H9 (cell line): ENCODE results near the gene ATAD3B. TPM values are rescaled to one million over a fixed set of nuclear protein-coding genes. Genes with fewer than 3 reads are reported as not detected.
A peak's percentile ranks its signal among the peaks of the same experiment; 100 is the strongest.

Experiments
- DNase-seq: peaks from one replicate; pipeline ENCODE4 v3.0.0-alpha.2; 2017
- H2AFZ ChIP-seq: one replicate; pipeline ENCODE4 v1.6.1; 2013; ENCODE audit warnings: mild to moderate bottlenecking, low read length, control low read depth, moderate library complexity
- H2AK5ac ChIP-seq: 2 replicates; pipeline ENCODE4 v1.6.1; 2013; ENCODE audit warnings: low read length, control low read depth, mixed read lengths; ENCODE audit not compliant: insufficient read length
- H2BK120ac ChIP-seq: one replicate; pipeline ENCODE4 v1.6.1; 2013; ENCODE audit warnings: low read depth, mild to moderate bottlenecking, low read length, control low read depth, inconsistent platforms; ENCODE audit not compliant: poor library complexity, severe bottlenecking
- H2BK12ac ChIP-seq: 2 replicates; pipeline ENCODE4 v1.6.1; 2013; ENCODE audit warnings: low read length, control low read depth, mixed read lengths, low read depth; ENCODE audit not compliant: insufficient read length
- H2BK15ac ChIP-seq: 2 replicates; pipeline ENCODE4 v1.6.1; 2013; ENCODE audit warnings: low read depth, low read length, control low read depth
- H2BK20ac ChIP-seq: one replicate; pipeline ENCODE4 v1.6.1; 2013; ENCODE audit warnings: low read depth, mild to moderate bottlenecking, low read length, control low read depth, inconsistent platforms; ENCODE audit not compliant: poor library complexity, severe bottlenecking
- H2BK5ac ChIP-seq: 2 replicates; pipeline ENCODE4 v1.6.1; 2013; ENCODE audit warnings: low read length, control low read depth, mixed read lengths; ENCODE audit not compliant: insufficient read length
- H3K14ac ChIP-seq: 2 replicates; pipeline ENCODE4 v1.6.1; 2013; ENCODE audit warnings: low read length, control low read depth; ENCODE audit not compliant: insufficient read depth
- H3K18ac ChIP-seq: 2 replicates; pipeline ENCODE4 v1.6.1; 2013; ENCODE audit warnings: low read depth, mild to moderate bottlenecking, mixed read lengths, low read length, control low read depth; ENCODE audit not compliant: insufficient read length
- H3K23ac ChIP-seq: 2 replicates; pipeline ENCODE4 v1.6.1; 2013; ENCODE audit warnings: low read length, control low read depth, mixed read lengths, low read depth; ENCODE audit not compliant: insufficient read length
- H3K23me2 ChIP-seq: 2 replicates; pipeline ENCODE4 v1.6.1; 2013; ENCODE audit warnings: low read depth, mild to moderate bottlenecking, mixed read lengths, low read length, control low read depth; ENCODE audit not compliant: insufficient read length, poor library complexity, severe bottlenecking
- H3K27ac ChIP-seq: 2 replicates; pipeline ENCODE4 v1.5.1; 2013; ENCODE audit warnings: low read length, control low read depth, mixed read lengths, low read depth; ENCODE audit not compliant: insufficient read length
- H3K27me3 ChIP-seq: 2 replicates; pipeline ENCODE4 v1.6.1; 2013; ENCODE audit warnings: low read length, control low read depth, inconsistent platforms; ENCODE audit not compliant: insufficient read depth
- H3K4ac ChIP-seq: 2 replicates; pipeline ENCODE4 v1.6.1; 2013; ENCODE audit warnings: low read depth, mild to moderate bottlenecking, control low read depth, inconsistent platforms, low read length, moderate library complexity
- H3K4me1 ChIP-seq: 2 replicates; pipeline ENCODE4 v1.6.1; 2013; ENCODE audit warnings: low read length, control low read depth, inconsistent platforms; ENCODE audit not compliant: insufficient read depth
- H3K4me2 ChIP-seq: 2 replicates; pipeline ENCODE4 v1.6.1; 2013; ENCODE audit warnings: low read length, control low read depth, mixed read lengths; ENCODE audit not compliant: insufficient read length, insufficient read depth
- H3K56ac ChIP-seq: 2 replicates; pipeline ENCODE4 v1.6.1; 2013; ENCODE audit warnings: low read depth, mild to moderate bottlenecking, mixed read lengths, low read length, control low read depth; ENCODE audit not compliant: insufficient read length
- H3K79me1 ChIP-seq: 2 replicates; pipeline ENCODE4 v1.6.1; 2013; ENCODE audit warnings: low read depth, mild to moderate bottlenecking, moderate library complexity, low read length, control low read depth, inconsistent platforms; ENCODE audit not compliant: insufficient read depth, poor library complexity, severe bottlenecking
- H3K79me2 ChIP-seq: 2 replicates; pipeline ENCODE4 v1.6.1; 2013; ENCODE audit warnings: low read length, control low read depth, inconsistent platforms; ENCODE audit not compliant: insufficient read depth
- H3K9ac ChIP-seq: 2 replicates; pipeline ENCODE4 v1.6.1; 2013; ENCODE audit warnings: low read length, control low read depth, mixed read lengths; ENCODE audit not compliant: insufficient read length; ENCODE audit errors: extremely low read depth
- H3K9me3 ChIP-seq: one replicate; pipeline ENCODE4 v1.6.1; 2013; ENCODE audit warnings: low read depth, low read length, inconsistent platforms; ENCODE audit not compliant: control insufficient read depth
- H3T11ph ChIP-seq: one replicate; pipeline ENCODE4 v1.6.1; 2013; ENCODE audit warnings: mild to moderate bottlenecking, low read length, control low read depth, inconsistent platforms
- H4K20me1 ChIP-seq: one replicate; pipeline ENCODE4 v1.6.1; 2013; ENCODE audit not compliant: control insufficient read depth, insufficient read length, insufficient read depth
- H4K5ac ChIP-seq: 2 replicates; pipeline ENCODE4 v1.6.1; 2013; ENCODE audit warnings: low read depth, mild to moderate bottlenecking, mixed read lengths, low read length, control low read depth; ENCODE audit not compliant: insufficient read length
- H4K8ac ChIP-seq: replicated peaks from 2 replicates; pipeline ENCODE4 v1.6.1; 2013; ENCODE audit warnings: low read length, control low read depth, mixed read lengths, low read depth; ENCODE audit not compliant: insufficient read length
- H4K91ac ChIP-seq: 2 replicates; pipeline ENCODE4 v1.6.1; 2013; ENCODE audit warnings: low read depth, mild to moderate bottlenecking, moderate library complexity, mixed read lengths, low read length, control low read depth; ENCODE audit not compliant: insufficient read length
- H3K27ac Mint-ChIP-seq, 3 experiments: 2 replicates in 2 of 3; 3 replicates in 1 of 3; pipeline ENCODE4 v1.8.0; 2020 to 2021; ENCODE audit warnings: mixed read lengths in 3 of 3, mild to moderate bottlenecking in 1 of 3, moderate library complexity in 1 of 3
- H3K27me3 Mint-ChIP-seq: 2 replicates; pipeline ENCODE4 v1.8.0; 2021; ENCODE audit warnings: low read depth, mild to moderate bottlenecking, moderate library complexity, mixed read lengths
- H3K36me3 Mint-ChIP-seq, 3 experiments: 2 replicates in 2 of 3; 3 replicates in 1 of 3; pipeline ENCODE4 v1.8.0; 2020 to 2021; ENCODE audit warnings: low read depth in 3 of 3, mixed read lengths in 3 of 3; ENCODE audit not compliant: insufficient read depth in 1 of 3
- H3K4me1 Mint-ChIP-seq, 2 experiments: 2 replicates each; pipeline ENCODE4 v1.8.0; 2020; ENCODE audit warnings: mixed read lengths in 2 of 2
- H3K4me3 Mint-ChIP-seq, 2 experiments: 2 replicates in 1 of 2; 3 replicates in 1 of 2; pipeline ENCODE4 v1.8.0; 2020 to 2021; ENCODE audit warnings: mild to moderate bottlenecking in 2 of 2, mixed read lengths in 2 of 2, moderate library complexity in 1 of 2
- H3K9me3 Mint-ChIP-seq, 2 experiments: 2 replicates in 1 of 2; 3 replicates in 1 of 2; pipeline ENCODE4 v1.8.0; 2020; ENCODE audit warnings: mild to moderate bottlenecking in 2 of 2, mixed read lengths in 2 of 2, moderate library complexity in 1 of 2
- WGBS: extraction: QIAGEN DNeasy Blood & Tissue Kit; methylation state at CpG from one replicate; pipeline ENCODE4 v1.1.7; 2013; ENCODE audit warnings: missing lambda C conversion rate, low lambda C conversion rate, mixed read lengths; ENCODE audit not compliant: insufficient read length; ENCODE audit errors: extremely low coverage; 5-methylcytosine and 5-hydroxymethylcytosine counted together
- total RNA-seq: library from RNA; stranded (reverse); gene quantifications from 2 replicates; pipeline ENCODE4 v1.2.1, GENCODE V29; 2021
- TF ChIP-seq, protein P1 (sequence below): fragments of 200-600 bp; sonication (generic); conservative IDR thresholded peaks from 3 replicates; pipeline ENCODE4 v1.8.0; 2021; ENCODE audit warnings: antibody characterized with exemption, mild to moderate bottlenecking

ATAD3B gene
- total RNA-seq, 1 experiment from 2014 or later: 78.6 TPM

DNA sequence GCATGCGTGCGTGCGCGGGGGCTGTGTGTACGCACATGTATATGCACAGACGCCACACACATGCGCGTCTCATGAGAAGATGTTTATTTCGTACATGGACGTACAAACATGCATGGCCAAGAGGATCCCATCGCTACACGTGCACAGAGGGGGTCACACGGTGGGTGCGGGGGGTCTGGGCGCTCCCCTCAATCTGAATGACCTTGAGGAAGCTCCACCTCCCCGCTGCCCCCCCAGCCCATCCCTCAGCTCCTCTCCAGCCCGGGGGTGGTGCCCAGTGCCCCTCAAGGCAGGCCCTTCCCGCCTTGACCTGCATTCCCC lies 67.4 kb downstream of the ATAD3B start:
- H4K8ac ChIP-seq: no peak overlapping the region
- H3K27me3 Mint-ChIP-seq: no peaks in the 10 kb centered on the region
- no peak overlapping the region for H3T11ph ChIP-seq
- H3K18ac ChIP-seq: no peak overlapping the region
- H2BK12ac ChIP-seq: no peak overlapping the region
- no peaks in the 10 kb centered on the region for H3K79me1 ChIP-seq
- no peak overlapping the region for H2BK15ac ChIP-seq
- H4K5ac ChIP-seq: no peak overlapping the region
- no peak overlapping the region for H3K56ac ChIP-seq
- H3K9me3 ChIP-seq: no peaks in the 10 kb centered on the region
- peaks cover 0 to 28% (median 24%) of the 10 kb centered on the region in 3 experiments; a peak in 6 of 7 replicates for H3K36me3 Mint-ChIP-seq
- peaks cover 0 to 4% of the 10 kb centered on the region in 2 experiments; a peak in 2 of 4 replicates for H3K4me1 Mint-ChIP-seq
- no CpG with 5 or more reads among the region's 18 CpGs for WGBS
- peaks cover 7% of the 10 kb centered on the region for H3K23me2 ChIP-seq
- no peaks in the 10 kb centered on the region for H4K20me1 ChIP-seq
- H3K4me2 ChIP-seq: peak overlapping the region; percentile 70
- H2AFZ ChIP-seq: no peak overlapping the region
- H2BK120ac ChIP-seq: no peak overlapping the region
- H2BK20ac ChIP-seq: no peak overlapping the region
- H3K4me1 ChIP-seq: no peaks in the 10 kb centered on the region
- no peak overlapping the region for H3K23ac ChIP-seq
- H4K91ac ChIP-seq: no peak overlapping the region
- H3K9me3 Mint-ChIP-seq: no peaks in the 10 kb centered on the region; a peak in 1 of 5 replicates
- H3K27me3 ChIP-seq: no peaks in the 10 kb centered on the region
- H2AK5ac ChIP-seq: no peak overlapping the region
- H3K79me2 ChIP-seq: no peaks in the 10 kb centered on the region
- no peak overlapping the region for H3K14ac ChIP-seq
- peak overlapping the region; percentile 72 to 85 for H3K4me3 Mint-ChIP-seq
- no peak overlapping the region for H2BK5ac ChIP-seq
- H3K27ac ChIP-seq: no peak overlapping the region
- no peak overlapping the region for H3K9ac ChIP-seq
- H3K27ac Mint-ChIP-seq: peak overlapping the region in 2 of 3 experiments; percentile 81 to 94; a peak in 3 of 7 replicates
- no peak for DNase-seq
- TF ChIP-seq, protein P1, sequence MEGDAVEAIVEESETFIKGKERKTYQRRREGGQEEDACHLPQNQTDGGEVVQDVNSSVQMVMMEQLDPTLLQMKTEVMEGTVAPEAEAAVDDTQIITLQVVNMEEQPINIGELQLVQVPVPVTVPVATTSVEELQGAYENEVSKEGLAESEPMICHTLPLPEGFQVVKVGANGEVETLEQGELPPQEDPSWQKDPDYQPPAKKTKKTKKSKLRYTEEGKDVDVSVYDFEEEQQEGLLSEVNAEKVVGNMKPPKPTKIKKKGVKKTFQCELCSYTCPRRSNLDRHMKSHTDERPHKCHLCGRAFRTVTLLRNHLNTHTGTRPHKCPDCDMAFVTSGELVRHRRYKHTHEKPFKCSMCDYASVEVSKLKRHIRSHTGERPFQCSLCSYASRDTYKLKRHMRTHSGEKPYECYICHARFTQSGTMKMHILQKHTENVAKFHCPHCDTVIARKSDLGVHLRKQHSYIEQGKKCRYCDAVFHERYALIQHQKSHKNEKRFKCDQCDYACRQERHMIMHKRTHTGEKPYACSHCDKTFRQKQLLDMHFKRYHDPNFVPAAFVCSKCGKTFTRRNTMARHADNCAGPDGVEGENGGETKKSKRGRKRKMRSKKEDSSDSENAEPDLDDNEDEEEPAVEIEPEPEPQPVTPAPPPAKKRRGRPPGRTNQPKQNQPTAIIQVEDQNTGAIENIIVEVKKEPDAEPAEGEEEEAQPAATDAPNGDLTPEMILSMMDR: no peak
- H3K4ac ChIP-seq: no peak overlapping the region
